Prostate gland (tissue), 2 donors: ENCODE measurements around the gene OTULIN. TPM values are rescaled to one million over a fixed set of nuclear protein-coding genes. Genes with fewer than 3 reads are reported as not detected.

Experiments
- DNase-seq: peaks from one replicate; pipeline ENCODE4 v3.0.0-alpha.2; 2019; ENCODE audit warnings: low spot score
- H3K27ac ChIP-seq, 2 donors: fragments of 200-600 bp; sonication (generic); 2 replicates each; pipeline ENCODE4 v1.5.1; 2017 to 2019
- H3K27me3 ChIP-seq: fragments of 200-600 bp; sonication (generic); replicated peaks from 2 replicates; pipeline ENCODE4 v1.5.1; 2019; ENCODE audit not compliant: insufficient read depth
- H3K36me3 ChIP-seq, 2 donors: fragments of 200-600 bp; sonication (generic); 1 replicate in 1 of 2; 2 replicates in 1 of 2; pipeline versions ENCODE4 v1.5.1 to v1.8.1; 2017 to 2019
- H3K4me1 ChIP-seq: fragments of 200-600 bp; sonication (generic); replicated peaks from 2 replicates; pipeline ENCODE4 v1.5.1; 2019
- H3K4me3 ChIP-seq, 2 donors: fragments of 200-600 bp; sonication (generic); 2 replicates each; pipeline ENCODE4 v1.5.1; 2017 to 2019
- H3K9me3 ChIP-seq: fragments of 200-600 bp; sonication (generic); 2 replicates; pipeline ENCODE4 v1.5.1; 2017
- POLR2A ChIP-seq: fragments of 450-650 bp; IDR thresholded peaks from one replicate; pipeline ENCODE4 v1.6.1; 2016; ENCODE audit warnings: antibody characterized with exemption, mild to moderate bottlenecking
- POLR2AphosphoS5 ChIP-seq: sonication (generic); formaldehyde crosslinking; IDR thresholded peaks from one replicate; pipeline ENCODE4 v1.6.1; 2017; ENCODE audit warnings: antibody characterized with exemption
- WGBS: methylation state at CpG from one replicate; pipeline ENCODE4 v1.1.5; 2018; 5-methylcytosine and 5-hydroxymethylcytosine counted together
- intact Hi-C: fragments of 100-400 bp; cut with DNase I; formaldehyde crosslinking; loops from one replicate; pipeline ENCODE4 v1.14.2; 2022
- total RNA-seq, 2 donors: library from RNA; depleted of rRNA; stranded (reverse); fragments of >200 nt; gene quantifications; one replicate each; pipeline ENCODE4 v1.1.0, GENCODE V29; 2016
- TF ChIP-seq, protein P1 (sequence below), 4 experiments: fragments of 200-600 bp in 2 of 4; fragments of 450-650 bp in 2 of 4; sonication (generic) in 2 of 4; IDR thresholded peaks; 1 replicate in 3 of 4; 2 replicates in 1 of 4; pipeline ENCODE4 v1.5.1; 2016 to 2019; ENCODE audit warnings: antibody characterized with exemption in 4 of 4, mild to moderate bottlenecking in 2 of 4, moderate library complexity in 2 of 4

OTULIN gene
- total RNA-seq, 2 donors from 2014 or later = 35.5 to 51.8 TPM

DNA sequence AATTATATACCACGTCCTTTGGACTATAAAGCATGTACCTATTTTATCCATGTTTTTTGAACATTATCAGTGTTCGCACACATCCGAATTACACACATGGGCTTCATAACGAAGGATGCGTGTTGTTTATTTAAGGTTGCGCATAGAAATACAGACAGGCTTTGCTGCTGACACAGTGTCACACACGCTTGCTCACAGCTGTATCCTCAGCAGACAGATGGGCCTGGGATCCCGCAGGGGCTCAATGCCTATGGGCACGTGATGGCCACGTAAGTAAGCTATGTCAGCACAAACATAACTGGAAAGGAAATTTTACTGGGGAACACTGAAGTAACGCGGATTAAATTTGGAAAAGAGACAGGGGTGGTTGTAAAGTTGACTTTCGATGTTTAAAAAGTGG is 76.6 kb downstream of the OTULIN start:
- WGBS = 95% methylated on average over 13 of the region's 13 CpGs
- DNase-seq = no peak
- no peaks in the 10 kb centered on the region for H3K9me3 ChIP-seq
- intact Hi-C loops = no loop called here
- H3K27ac ChIP-seq = no peak overlapping the region
- no peaks in the 10 kb centered on the region for H3K27me3 ChIP-seq
- peaks cover 17% of the 10 kb centered on the region for H3K4me1 ChIP-seq
- no peak overlapping the region for H3K4me3 ChIP-seq
- TF ChIP-seq POLR2A = no peak
- TF ChIP-seq, protein P1, sequence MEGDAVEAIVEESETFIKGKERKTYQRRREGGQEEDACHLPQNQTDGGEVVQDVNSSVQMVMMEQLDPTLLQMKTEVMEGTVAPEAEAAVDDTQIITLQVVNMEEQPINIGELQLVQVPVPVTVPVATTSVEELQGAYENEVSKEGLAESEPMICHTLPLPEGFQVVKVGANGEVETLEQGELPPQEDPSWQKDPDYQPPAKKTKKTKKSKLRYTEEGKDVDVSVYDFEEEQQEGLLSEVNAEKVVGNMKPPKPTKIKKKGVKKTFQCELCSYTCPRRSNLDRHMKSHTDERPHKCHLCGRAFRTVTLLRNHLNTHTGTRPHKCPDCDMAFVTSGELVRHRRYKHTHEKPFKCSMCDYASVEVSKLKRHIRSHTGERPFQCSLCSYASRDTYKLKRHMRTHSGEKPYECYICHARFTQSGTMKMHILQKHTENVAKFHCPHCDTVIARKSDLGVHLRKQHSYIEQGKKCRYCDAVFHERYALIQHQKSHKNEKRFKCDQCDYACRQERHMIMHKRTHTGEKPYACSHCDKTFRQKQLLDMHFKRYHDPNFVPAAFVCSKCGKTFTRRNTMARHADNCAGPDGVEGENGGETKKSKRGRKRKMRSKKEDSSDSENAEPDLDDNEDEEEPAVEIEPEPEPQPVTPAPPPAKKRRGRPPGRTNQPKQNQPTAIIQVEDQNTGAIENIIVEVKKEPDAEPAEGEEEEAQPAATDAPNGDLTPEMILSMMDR (IDR thresholded peaks at IDR 0.05) = no peak
- no peak for TF ChIP-seq POLR2AphosphoS5
- peaks cover 0 to 4% of the 10 kb centered on the region in 2 donors for H3K36me3 ChIP-seq

DNA sequence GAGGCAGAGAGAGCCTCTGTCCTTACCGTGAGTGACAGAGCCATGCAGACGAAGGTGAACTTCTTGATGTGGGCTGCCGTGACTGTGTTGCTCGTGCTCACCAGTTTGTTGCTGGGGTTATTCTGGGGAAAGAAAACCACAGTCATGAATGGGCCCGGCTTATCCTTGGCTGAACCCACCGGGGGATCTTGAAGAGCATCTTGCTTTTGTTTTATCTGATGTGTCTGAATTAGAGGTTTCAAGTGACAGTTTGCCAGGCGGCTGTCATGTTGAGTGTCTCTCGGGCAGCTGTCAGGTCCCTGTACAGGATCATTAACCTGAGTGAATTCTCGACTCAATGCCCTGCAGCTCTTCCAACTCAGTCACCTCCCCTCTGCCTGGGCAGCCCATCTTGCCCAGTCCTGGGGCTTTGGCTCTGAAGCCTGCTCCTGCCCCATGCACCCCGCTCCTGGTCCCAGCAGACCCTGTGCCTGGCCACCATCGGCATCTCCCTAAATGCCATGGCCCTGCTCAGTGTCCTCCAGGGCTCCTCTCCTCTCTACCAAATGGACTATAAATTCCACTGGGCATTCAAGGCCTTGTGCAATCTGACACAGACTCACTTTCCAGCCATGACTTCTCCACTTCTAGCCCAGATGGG is 77.4 kb downstream of the OTULIN start:
- DNase-seq = no peak
- Histone ChIP-seq H3K4me1 (peaks cover 17% of the 10 kb centered on the region), H3K27ac (peak overlapping the region in 1 of 2 donors; percentile 57), H3K9me3 (no peaks in the 10 kb centered on the region), H3K27me3 (no peaks in the 10 kb centered on the region), H3K4me3 (no peak overlapping the region), H3K36me3 (peaks cover 0 to 4% of the 10 kb centered on the region in 2 donors)
- no peak for TF ChIP-seq POLR2AphosphoS5
- TF ChIP-seq POLR2A = no peak
- TF ChIP-seq, protein P1 (IDR thresholded peaks at IDR 0.05) = no peak
- WGBS = 95% methylated on average over 11 of the region's 11 CpGs
- intact Hi-C loops = no loop called here

DNA sequence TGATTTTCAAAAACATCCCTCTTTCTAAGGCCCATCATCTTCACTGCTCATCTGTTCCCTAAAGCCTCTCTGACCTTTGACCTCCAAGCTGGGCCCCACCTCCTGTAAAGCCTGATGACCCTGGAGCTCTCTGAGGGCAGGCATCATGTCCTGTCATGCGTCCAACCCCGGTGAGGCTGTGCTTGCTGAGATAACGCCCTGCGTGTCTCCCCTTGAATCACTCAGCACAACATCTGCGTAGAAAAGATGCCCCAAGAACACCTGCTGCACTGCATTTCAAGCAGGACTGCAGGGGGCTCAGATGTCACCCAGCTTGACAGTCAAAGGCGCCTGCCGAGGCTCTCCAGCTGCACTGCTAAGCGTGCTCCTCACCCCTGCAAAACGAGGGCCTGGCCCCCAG is 78.0 kb downstream of the OTULIN start:
- DNase-seq = no peak
- Histone ChIP-seq H3K27me3 (no peaks in the 10 kb centered on the region), H3K4me3 (no peak overlapping the region), H3K27ac (peak overlapping the region; percentile 57 to 62), H3K4me1 (peaks cover 17% of the 10 kb centered on the region), H3K9me3 (no peaks in the 10 kb centered on the region), H3K36me3 (peaks cover 0 to 4% of the 10 kb centered on the region in 2 donors)
- TF ChIP-seq POLR2AphosphoS5 = no peak
- intact Hi-C loops = no loop called here
- WGBS = 92% methylated on average over 9 of the region's 9 CpGs

DNA sequence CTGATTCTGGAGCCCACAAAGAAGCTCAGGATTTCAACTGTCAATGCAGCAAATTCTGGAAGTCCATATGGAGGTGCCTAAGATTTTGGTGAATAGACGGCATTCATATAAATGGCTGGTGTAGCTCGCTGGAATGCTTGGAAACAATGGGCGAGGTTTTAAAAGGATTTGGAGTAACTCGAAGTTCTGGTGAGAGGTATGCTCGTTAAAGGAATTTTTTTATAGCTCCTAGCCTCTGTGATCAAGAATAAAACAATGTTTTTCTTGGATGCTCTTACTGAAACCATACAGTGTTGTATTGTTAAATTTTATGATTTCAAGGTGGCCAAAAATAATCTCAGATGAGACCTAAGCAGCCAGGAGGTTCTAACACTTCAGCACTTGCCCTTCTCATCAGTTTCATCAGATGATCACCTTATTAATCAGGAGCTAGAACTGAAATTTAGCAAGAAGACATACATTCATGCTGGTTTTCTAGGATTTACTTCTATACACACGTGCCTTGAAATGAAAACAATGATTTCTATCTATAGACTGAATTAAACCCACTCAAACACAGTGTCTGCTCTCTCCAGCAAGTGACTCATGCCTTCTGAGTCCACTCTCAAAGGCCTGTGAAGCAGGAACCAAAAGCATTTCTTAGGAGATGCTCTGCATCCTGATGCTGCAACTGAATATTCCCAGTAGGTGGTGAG is 79.2 kb downstream of the OTULIN start:
- intact Hi-C loops = no loop called here
- peak; percentile 40 for DNase-seq
- peaks cover 0 to 4% of the 10 kb centered on the region in 2 donors for H3K36me3 ChIP-seq
- H3K27ac ChIP-seq = peak overlapping the region; percentile 57 to 62
- peaks cover 17% of the 10 kb centered on the region for H3K4me1 ChIP-seq
- WGBS = 19% methylated on average over 6 of the region's 6 CpGs
- TF ChIP-seq POLR2AphosphoS5 (peak; percentile 78), POLR2A (no peak)
- TF ChIP-seq, protein P1 (IDR thresholded peaks at IDR 0.05) = no peak
- H3K4me3 ChIP-seq = no peak overlapping the region
- H3K27me3 ChIP-seq = no peaks in the 10 kb centered on the region
- H3K9me3 ChIP-seq = no peaks in the 10 kb centered on the region

DNA sequence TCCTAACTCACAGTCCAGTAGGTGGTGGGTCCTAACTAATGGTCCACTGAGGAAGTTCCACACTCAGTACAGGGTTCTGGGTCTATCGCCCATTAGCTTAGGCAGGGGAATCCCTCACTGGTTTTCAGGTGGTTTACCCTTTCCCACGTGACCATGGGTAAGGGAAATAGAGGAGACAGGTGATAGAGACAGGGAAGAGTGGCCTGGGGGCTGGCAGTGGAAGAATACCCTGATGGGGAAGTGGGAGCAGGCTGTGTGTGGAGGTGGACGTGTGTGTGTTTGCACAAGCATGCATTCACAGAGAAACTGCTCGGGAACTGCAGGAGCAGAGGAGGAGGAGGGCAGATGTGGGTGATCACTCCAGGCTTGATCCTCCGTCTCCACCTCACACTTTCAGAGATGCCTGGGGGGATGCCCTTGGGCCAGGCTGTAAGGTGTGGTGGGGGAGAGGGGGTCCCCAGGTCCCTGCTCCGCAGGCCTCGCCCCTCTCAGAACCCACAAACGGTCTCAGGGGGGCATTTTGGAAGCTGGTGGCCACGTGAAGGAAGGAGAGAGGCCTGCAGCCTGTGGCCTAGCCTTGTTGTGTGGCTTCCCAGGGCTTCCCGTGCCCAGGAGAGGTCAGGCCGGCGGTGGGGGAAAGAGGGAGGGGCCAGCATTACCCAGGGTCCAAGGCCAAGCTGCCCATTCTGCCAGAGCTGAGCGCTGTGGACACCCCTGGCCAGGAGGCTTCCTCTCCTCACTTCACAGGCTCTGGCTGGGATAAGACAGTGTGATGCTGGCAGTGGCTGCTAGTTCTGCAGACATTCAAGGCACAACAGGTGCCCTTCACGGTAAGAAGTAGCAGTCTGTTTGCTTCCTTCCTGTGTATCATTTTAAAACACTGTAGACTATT is 80.0 kb downstream of the OTULIN start:
- H3K4me3 ChIP-seq = no peak overlapping the region
- H3K9me3 ChIP-seq = no peaks in the 10 kb centered on the region
- peaks cover 17% of the 10 kb centered on the region for H3K4me1 ChIP-seq
- no peak for DNase-seq
- intact Hi-C loops = loop anchor here (5.0 kb wide), 1 partner anchor 128 kb away; the partner anchor contains the start of gene ANKH
- peak overlapping the region; percentile 57 to 62 for H3K27ac ChIP-seq
- 75% methylated on average over 14 of the region's 14 CpGs for WGBS
- H3K36me3 ChIP-seq = peaks cover 0 to under 1% of the 10 kb centered on the region in 2 donors
- no peak for TF ChIP-seq POLR2AphosphoS5
- TF ChIP-seq, protein P1 (IDR thresholded peaks at IDR 0.05) = no peak
- no peak for TF ChIP-seq POLR2A
- H3K27me3 ChIP-seq = no peaks in the 10 kb centered on the region
